Stomach (tissue), 4 donors: ENCODE data around the gene TCF7L1.

Source experiments
- CTCF ChIP-seq, 7 experiments: fragments of 450-650 bp in 4 of 7; fragments of 200-600 bp in 3 of 7; sonication (generic) in 3 of 7; IDR thresholded peaks; one replicate each; pipeline ENCODE4 v1.5.1; 2016 to 2019; ENCODE audit warnings: antibody characterized with exemption in 7 of 7, control low read depth in 2 of 7, mild to moderate bottlenecking in 1 of 7
- POLR2AphosphoS5 ChIP-seq, 3 donors: sonication (generic); formaldehyde crosslinking; IDR thresholded peaks; one replicate each; pipeline ENCODE4 v1.6.1; 2016; ENCODE audit warnings: antibody characterized with exemption in 3 of 3

GRCh38 chr2:85180322-85181133, 47.3 kb downstream of the TCF7L1 start:
- TF ChIP-seq CTCF (IDR thresholded peaks at IDR 0.05) (no peak), POLR2AphosphoS5 (IDR thresholded peaks at IDR 0.05) (no peak)
